Fibroblast of upper back skin (primary cell): Measurements from ENCODE around the gene BHLHE40.

Source experiments
- DNase-seq: peaks from one replicate; pipeline ENCODE4 v3.0.0-alpha.2; 2013

The BHLHE40 gene

GRCh38 chr3:5022187-5022965 is 43.1 kb downstream of the BHLHE40 start:
- DNase-seq = no peak

GRCh38 chr3:5022966-5023776 is 43.9 kb downstream of the BHLHE40 start:
- peak; percentile 99 for DNase-seq

- DNase-seq = no peak
Measured at GRCh38 chr3:5023777-5024346, 44.6 kb downstream of the BHLHE40 start.

GRCh38 chr3:5026046-5026362 is 46.8 kb downstream of the BHLHE40 start:
- no peak for DNase-seq

GRCh38 chr3:5029715-5030114 is 50.5 kb downstream of the BHLHE40 start:
- DNase-seq = no peak

GRCh38 chr3:5030152-5030551 is 50.9 kb downstream of the BHLHE40 start:
- DNase-seq = no peak

GRCh38 chr3:5032844-5033243 is 53.6 kb downstream of the BHLHE40 start:
- DNase-seq = no peak
